HG03469 (cell line): ENCODE measurements around the gene LAMA1.
"Not testable (repeated sequence)": the region's sequence is repeated elsewhere in the genome, so short reads cannot be mapped to it uniquely, and the experiment has no call there.

Experiments
- ATAC-seq: cut with Tn5 transposase; IDR thresholded peaks from one replicate; pipeline ENCODE4 v1.9.1; 2021; ENCODE audit warnings: mild to moderate bottlenecking, moderate library complexity, moderate number of reproducible peaks; ENCODE audit not compliant: unreplicated experiment

Gene LAMA1

DNA sequence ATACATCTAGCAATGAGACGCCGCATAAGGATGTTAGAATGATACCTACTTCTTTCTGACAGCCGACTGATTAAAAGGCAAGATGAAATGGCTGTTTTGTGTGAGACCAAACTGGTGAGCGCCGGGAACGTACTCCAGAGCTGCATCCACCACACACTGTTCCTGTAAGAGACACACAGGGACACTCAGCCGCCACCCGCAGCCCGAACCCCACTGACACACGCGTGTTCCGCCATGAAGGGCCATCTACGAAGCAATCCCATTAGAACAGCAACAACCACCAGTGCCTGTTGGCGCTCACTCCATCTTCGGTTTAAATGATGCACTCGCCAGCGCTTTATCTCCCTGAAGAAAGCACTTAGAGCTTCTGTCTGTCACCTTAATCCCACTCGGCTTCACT is 162.3 kb downstream of the LAMA1 start:
- no peak for ATAC-seq

DNA sequence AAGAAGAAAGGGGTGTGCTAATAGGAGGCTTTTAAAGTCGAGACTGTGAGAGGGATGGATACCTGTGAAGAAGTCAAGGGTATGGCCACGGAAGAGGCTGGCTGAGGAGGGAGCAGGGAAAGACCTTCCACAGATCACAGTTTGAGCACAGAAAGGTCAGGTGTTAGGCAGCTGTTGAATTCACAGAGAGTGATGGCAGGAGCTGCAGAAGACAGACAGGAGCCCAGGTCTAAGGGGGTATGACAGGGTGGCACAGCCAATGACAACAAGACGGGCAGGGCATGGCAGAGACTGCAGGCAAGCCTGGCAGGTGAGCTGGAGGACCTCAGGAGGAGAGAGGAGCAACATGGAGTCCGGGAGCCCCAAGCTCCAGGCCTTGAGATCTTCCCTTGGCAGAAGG is 163.1 kb downstream of the LAMA1 start:
- no peak for ATAC-seq

GRCh38 chr18:6951336-6952090 is 166.1 kb downstream of the LAMA1 start:
- no peak for ATAC-seq

DNA sequence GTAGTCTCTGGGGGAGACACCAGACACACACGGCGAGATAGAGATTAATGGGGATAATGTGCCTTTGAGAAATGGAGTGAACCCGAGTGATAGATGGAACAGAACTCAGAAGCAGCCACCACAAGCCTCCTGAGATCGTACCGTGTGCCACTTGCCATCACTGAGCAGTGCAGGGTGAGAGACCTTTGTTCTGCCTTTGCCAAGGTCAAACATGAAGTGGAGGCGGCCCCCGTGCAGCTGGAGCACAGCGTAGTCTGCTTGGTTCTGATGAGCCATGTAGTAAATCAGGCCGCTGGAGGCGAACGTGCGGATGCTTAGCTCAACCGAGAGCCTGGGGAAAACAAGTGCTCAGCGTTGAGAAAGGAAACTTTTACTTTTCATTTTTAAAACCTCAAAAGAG is 167.0 kb downstream of the LAMA1 start:
- ATAC-seq: no peak

DNA sequence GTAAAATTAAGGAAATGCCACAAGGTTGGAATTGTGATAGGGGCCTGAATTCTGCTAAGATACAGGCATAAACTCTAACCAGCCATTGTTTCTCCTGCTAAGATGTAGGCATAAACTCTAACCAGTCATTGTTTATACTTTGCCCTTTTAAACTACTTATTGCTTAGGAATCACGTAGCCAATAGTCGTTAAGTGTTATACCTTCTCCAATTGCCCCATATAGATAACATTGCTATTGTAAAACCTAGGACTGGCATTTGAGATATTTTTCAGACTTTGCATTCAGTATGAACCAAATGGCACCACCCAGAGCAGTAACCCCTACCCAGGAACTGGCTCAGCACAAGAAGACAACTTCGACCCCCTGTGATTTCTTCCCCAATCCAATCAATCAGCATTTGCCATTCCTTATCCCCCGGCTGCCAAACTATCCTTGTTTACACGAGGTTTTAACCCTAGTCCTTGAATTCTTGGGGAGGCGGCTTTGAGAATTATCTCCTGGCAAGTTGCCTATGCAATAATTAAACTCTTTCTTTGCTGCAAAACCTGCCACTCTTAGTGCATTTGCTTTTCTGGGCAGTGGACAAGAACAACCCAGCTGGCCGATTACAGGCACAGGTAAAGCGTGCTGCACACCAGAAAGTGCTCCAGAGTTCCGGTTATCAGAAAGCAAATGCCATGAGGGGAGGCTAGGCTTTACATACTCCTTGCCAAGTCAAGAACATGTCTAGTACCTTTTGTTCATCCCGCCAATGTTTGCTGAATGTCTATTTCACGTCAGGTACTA is 167.6 kb downstream of the LAMA1 start:
- ATAC-seq: no peak

GRCh38 chr18:6948281-6949055 is 169.1 kb downstream of the LAMA1 start:
- no peak for ATAC-seq

GRCh38 chr18:6947338-6948030 is 170.1 kb downstream of the LAMA1 start:
- ATAC-seq: no peak

DNA sequence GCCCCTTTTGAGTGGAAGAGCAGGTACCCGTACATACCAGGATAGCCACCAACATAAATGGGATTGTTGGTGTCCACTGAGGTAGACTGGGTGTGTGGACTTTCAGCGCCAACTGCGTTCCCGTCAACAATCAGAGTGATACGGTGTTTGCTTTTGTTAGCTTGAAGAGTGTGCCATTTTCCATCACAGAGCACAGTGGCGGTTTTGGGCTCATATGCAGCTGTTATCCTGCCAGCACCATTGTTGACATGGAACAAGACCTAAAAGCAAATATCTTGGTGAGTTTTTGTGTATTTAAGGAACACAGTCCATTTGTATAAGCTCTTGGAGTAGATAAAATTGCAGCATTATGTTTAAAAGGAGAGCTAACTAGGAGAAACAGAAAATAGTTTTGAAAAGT is 174.5 kb downstream of the LAMA1 start:
- no peak for ATAC-seq

- ATAC-seq: no peak
Measured at GRCh38 chr18:6942742-6943141, 174.9 kb downstream of the LAMA1 start.

DNA sequence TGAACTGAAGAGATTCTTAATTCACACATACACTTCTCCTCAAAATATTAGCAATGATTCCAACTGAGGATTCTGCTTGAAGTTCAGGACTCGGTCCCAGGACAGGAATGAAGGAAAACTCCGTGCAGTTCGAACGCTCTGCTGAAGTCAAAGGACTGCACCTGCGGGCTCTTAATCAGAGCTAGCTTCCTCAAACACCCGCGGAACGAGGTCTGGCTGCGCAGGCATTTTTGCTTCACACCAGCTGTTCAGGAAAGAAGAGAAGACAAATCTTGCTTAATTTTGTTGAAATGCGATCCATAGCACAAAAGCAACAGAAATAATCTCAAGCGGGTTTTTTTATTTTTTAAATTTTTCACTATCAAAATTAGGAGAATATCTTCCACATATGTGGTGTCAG is 175.6 kb downstream of the LAMA1 start:
- ATAC-seq: no peak

GRCh38 chr18:6940451-6940850 is 177.1 kb downstream of the LAMA1 start:
- no peak for ATAC-seq

GRCh38 chr18:6939972-6940371 is 177.6 kb downstream of the LAMA1 start:
- no peak for ATAC-seq

- ATAC-seq: not testable (repeated sequence)
Measured at GRCh38 chr18:6938403-6938802, 179.2 kb downstream of the LAMA1 start.

- ATAC-seq: no peak
Measured at GRCh38 chr18:6938003-6938402, 179.6 kb downstream of the LAMA1 start.

- no peak for ATAC-seq
Measured at GRCh38 chr18:6934859-6935258, 182.7 kb downstream of the LAMA1 start.

GRCh38 chr18:6929370-6930102 is 188.1 kb downstream of the LAMA1 start:
- no peak for ATAC-seq

GRCh38 chr18:6928359-6928758 is 189.2 kb downstream of the LAMA1 start:
- ATAC-seq: no peak

DNA sequence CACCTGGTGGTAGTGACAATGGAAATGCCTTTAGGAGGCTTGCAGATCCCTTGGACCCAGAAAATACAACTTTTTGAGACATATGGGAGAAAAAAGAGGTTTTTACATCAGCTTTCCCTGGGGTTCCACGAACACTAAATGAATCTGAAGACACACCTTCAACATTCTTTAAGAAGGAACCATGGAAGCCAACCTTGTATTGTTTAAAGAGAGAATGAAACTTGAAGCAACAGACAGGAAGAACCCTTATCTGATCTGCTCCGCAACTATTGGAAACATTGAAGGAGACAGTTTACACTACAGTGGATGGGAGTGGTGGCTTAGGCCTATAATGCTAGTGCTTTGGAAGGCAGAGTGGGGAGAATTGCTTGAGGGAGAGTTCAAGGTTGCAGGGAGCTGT is 190.4 kb downstream of the LAMA1 start:
- no peak for ATAC-seq

- ATAC-seq: no peak
Measured at GRCh38 chr18:6923220-6923619, 194.4 kb downstream of the LAMA1 start.

GRCh38 chr18:6921571-6921970 is 196.0 kb downstream of the LAMA1 start:
- no peak for ATAC-seq
